Head of caudate nucleus (tissue), 42 donors: ENCODE results near the gene C10orf90.

Source experiments
- DNase-seq, 42 donors: peaks; one replicate each; pipeline versions ENCODE4 v3.0.0 to v3.0.0-alpha.2; 2020 to 2021; ENCODE audit warnings: mixed read lengths in 7 of 42
- intact Hi-C: fragments of 100-400 bp; cut with DNase I; formaldehyde crosslinking; loops from one replicate; pipeline ENCODE4 v1.15.0; 2022

The C10orf90 gene

DNA sequence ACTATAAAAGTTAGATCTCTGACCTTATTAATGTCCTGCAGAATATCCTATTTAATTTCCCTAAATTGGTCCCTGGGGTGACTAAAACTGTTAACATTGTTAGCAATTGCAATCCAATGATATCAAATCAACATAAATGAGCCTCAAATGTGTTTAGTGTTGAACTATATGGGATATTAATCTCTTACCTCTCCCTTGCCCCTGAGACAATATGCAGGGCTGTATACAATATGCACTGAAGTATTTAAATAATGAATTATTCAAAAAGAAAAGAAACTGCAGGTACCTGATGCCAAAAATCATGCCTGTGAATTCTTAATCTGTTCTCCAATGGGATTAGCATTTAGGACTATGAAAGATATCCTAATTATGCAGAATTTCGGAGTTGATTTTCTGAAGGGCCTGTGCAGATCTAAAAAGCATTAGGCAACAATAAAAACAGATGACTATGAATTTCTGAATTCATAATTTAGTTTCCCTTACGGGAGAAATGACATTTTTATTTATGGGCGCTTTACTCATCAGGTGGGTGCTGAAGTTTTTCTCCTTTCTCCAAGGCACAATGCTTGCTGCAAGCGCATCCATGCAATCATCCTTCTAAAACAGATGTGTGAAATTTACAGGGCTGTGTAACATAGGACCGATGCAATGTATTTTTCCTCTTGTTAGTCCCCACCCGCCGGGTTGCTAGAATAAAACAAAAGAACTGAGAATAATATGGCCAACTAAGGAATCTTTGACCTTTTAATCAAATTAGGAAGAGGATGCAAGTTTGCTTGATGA is 5.4 kb upstream of the C10orf90 start:
- no peak for DNase-seq
- intact Hi-C loops, result no loop called here

DNA sequence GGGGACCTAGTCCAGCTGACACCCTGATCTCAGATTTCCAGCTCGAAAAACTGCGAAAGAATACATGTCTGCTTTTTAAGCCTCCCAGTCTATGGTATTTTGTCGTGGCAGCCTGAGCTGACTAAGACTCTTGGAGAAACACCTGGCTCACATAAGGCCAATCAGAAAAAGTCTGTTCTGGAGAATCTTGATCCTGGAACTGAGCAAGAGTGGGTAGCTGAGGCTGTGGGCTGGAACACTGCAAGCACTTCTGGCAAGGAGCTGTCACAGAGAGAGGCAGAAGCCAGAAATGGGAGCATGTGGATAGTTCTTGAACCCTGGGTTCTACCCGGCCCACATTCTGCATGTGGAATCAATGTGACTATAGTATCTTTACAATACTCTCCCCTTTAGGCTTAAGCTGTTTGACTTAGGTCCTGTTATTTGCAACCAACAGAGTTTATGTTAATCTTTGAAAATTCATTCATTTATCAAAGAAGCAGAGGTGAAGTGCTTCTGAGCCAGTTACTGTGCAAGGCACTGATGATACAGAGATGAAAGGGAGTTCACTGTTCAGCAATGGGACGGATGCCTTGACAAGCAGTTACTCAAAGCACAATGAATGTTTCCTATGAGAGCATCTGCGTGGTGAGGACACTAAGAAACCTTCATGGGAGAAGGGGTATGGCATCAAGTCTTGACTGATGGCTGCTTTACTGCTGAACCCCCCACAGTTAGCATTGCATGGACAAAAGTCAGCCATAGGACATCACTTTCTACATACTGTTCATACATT is 4.4 kb upstream of the C10orf90 start:
- intact Hi-C loops, result no loop called here
- DNase-seq, result peak in 25 of 42 donors; percentile 29 to 85 (median 61)

DNA sequence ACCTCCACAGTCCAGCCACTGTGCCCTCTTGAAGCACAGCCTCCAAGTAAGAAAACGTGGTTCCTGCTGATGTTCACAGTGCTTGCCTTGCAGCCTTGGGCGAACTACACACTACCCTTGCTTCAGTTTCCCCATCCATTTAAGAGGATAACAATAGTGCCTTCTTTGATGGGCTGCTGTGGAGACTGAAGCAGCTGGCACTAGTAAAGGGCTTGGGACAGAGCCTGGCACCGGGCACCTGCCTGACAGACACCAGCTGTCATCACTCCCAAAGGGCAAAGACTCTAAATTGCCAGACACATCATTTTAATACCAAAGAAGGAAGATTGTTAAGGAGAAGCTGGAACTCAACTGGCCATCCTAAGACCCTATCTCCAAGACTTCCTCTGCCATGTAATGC is 3.1 kb upstream of the C10orf90 start:
- intact Hi-C loops, result no loop called here
- DNase-seq, result peak in 30 of 42 donors; percentile 26 to 79 (median 59)

DNA sequence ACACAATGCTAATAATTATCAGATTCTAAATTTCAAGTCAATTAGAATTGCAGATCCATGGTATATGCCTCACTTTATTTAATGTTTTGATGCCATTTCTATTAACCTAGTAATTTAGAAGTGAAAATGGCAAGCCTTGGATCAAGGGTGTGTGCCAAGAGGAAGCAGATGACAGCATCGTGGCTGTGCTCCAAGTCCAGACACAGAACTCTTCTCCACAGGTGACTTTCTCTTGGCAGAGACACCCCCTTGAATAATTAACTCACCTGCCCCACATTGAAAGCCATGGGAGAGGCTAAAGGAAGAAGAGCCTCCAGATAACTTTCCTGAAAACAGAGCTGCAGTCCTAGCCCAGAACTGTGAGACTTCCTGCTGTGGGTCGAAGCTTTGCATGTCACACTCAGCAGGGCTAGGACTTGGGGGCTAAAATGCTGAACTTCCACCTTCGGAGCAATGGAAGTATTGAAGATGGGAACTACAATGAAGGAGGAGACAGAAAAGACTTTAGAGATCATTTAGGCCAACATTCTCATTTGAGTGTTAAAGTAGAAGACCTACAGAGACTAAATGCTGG is 996 bp upstream of the C10orf90 start:
- DNase-seq, result no peak
- intact Hi-C loops, result no loop called here

DNA sequence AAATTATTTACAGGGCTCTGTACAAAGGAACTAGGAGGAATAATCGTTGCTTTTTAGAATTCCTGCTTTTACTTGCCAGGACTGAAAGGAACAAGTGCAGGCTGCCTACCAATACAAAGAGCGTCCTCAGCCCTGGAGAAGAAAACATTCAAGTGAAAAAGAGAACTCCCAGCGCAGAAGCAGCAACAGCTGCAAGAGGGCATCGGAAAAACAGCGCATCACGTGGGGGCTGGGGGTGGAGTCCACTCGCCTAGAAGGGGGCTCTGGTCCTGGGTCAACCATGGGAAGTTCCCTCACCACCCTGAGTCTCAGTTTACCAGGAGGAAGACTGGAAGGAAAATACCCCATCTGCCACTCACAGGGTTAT is 385 bp upstream of the C10orf90 start:
- intact Hi-C loops, result no loop called here
- DNase-seq, result peak; percentile 73 to 97 (median 90)

DNA sequence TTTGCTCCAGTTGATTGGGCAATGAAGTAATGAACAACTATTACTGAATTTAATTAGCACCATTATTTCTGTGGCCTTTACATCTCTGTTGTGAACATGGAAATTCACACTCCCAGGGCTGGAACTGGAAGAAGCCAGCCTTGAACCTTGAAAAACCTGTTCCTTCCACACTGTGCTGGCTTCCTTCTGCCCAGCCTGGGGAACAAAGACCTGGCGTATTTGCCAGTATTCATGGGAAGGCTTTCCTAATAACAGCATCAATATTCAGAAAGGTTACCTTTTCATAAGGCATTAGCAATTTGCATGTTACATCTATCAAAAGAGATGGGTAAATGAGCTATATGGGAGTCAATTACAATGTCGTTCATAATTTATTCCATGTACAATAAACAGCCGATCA is 1.3 kb downstream of the C10orf90 start:
- DNase-seq, result peak in 1 of 42 donors; percentile 22
- intact Hi-C loops, result loop anchor here (10.0 kb wide), 1 partner anchor 104 kb away; no protein-coding TSS in a partner anchor

DNA sequence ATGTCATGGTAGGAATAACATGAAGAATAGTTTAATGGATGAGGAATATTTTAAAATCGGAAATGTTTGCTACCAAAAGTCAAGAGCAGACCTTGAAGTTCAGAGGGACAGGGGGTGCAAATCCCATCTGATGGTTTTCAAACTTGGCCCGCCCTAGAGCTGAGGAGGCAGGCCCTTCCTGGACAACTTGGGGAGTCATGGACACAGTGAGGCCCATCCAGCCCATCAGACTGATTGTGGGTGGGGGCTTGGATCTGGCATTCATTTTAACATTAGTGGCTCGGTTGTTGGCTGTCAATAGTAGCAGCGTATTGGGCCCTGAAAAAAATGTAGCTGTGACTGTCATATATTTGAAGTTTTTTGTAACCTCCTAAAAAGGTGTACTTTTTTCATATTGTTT is 2.0 kb downstream of the C10orf90 start:
- intact Hi-C loops, result loop anchor here (10.0 kb wide), 1 partner anchor 104 kb away; no protein-coding TSS in a partner anchor
- DNase-seq, result peak in 19 of 42 donors; percentile 27 to 78 (median 48)

DNA sequence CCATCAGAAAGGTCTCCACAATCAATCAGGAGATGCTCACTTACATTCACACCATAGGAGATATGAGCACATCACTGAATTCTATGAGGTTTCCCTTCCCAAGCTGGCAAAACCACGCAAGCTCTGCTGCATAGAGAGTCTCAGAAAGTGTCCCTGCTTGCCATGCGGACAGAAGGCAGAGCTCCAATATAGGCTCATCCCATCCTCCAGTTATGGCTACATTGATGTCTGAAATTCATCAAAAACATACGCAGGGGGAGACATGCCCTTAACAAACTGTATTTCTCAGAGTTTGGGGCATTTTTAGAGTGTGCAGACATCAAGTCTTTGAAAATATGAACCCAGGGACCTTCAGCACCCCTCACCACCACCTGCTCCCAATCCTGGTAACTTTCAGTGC is 2.9 kb downstream of the C10orf90 start:
- peak in 3 of 42 donors; percentile 48 to 67 (median 50) for DNase-seq
- intact Hi-C loops, result loop anchor here (10.0 kb wide), 1 partner anchor 103 kb away; no protein-coding TSS in a partner anchor

DNA sequence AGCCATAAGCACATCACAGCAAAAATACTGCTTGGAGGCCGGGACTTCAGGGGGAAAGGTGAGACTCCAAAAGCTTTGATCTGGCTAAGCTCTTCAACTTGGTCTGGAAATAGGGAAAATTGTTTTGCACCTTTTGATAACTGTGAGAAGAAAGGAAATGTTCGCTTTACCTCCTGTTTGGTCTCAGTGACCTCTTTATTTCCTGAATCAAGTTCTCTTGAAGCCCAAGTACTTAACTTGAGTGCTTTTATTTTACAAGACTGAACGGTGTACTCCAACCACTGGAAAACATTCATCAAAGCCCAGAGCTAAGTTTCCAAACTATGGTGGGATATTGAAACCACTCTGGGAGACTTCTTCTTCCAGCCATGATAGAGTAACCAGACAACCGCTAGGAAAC is 5.3 kb downstream of the C10orf90 start:
- DNase-seq, result no peak
- intact Hi-C loops, result loop anchor here (10.0 kb wide), 1 partner anchor 100 kb away; no protein-coding TSS in a partner anchor

DNA sequence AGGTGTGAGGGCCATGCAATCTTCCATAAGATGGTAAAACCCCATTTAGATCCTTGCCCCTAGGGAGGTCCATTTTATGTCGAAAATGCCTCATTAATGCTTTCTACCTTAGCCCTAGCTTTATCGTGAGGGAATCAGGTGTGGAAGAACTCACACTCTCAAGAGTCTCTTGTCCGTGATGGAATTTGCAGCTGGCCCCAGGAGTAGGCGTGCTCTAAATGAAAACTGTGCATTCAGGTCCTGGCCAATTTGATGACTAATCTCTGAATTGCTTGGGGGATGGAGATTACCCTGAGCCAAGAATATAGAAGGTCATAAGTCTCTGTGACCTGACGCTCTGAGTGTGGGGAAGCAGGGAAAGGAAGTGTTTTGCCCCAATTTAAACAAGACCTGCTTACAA is 6.6 kb downstream of the C10orf90 start:
- peak in 1 of 42 donors; percentile 14 for DNase-seq
- intact Hi-C loops, result loop anchor here (10.0 kb wide), 1 partner anchor 99 kb away; no protein-coding TSS in a partner anchor

DNA sequence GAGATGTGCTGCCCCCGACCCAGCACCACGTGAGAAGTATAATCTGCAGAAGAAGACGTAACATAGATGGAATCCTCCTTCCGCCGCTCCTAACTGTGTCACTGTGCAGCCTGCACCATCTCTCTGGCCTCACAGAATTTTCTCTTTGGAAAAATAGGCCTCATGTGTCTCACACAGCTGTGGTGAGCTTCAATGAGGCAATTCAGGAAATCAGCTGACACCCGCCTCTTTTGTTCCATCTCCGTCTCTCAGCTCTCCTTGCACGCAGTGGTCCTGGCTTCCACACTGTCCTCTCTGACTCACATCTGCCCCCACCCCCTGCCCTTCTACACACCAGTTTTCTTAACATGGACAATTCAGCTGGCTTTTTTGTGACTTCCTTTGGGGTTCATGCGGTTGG is 7.2 kb downstream of the C10orf90 start:
- DNase-seq, result peak; percentile 66 to 97 (median 91)
- intact Hi-C loops, result loop anchor here (10.0 kb wide), 1 partner anchor 99 kb away; no protein-coding TSS in a partner anchor

DNA sequence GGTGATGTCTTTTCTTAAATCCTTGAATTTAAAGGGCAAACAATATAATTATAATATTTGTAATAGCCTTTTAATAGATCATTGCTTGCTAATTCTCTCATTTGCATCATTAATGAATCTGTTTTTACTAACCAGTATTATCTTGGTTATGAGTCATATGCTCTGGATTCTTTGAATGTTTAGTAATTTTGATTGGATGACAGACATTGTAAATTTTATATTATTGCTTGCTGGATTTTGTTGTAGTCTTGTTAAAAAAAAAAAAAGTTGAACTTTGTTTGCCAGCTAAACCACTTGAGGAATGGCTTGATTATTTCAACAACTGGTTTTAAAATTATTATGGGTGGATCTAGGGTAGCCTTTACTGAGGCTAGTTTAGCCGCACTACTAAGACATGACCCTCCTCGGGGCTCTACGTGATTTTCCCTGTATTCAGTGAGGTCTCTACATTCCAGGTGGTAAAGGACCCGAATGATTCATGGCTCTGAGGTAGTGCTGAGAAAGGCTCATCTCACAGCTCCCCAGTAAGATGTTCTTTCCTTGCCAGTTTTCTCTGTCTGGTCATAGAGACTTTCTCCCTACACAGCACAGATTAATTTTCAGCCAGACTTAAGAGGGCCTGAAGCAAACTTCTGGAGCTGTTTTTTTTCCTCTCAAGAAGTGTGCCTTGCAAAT is 8.5 kb downstream of the C10orf90 start:
- intact Hi-C loops, result loop anchor here (10.0 kb wide), 1 partner anchor 97 kb away; no protein-coding TSS in a partner anchor
- DNase-seq, result no peak

DNA sequence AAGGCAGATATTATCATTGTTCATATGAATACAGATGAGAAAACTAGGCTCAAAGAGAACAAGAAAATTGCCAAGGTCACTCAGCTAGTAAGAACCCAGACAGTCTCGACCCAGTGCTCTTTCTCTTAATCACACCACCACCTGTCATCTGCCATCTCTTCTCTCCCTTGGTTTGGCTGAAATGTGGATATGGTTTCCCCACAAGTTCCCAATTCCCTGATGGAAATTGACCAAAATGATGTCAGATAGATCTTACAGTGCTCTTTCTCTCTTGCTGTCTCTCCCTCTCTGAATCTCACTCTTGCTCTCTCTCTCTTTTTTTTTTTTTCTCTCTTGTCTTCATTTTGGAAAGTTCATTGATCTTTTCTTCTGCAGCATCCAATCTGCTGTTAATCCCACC is 9.1 kb downstream of the C10orf90 start:
- DNase-seq, result no peak
- intact Hi-C loops, result loop anchor here (10.0 kb wide), 1 partner anchor 97 kb away; no protein-coding TSS in a partner anchor

DNA sequence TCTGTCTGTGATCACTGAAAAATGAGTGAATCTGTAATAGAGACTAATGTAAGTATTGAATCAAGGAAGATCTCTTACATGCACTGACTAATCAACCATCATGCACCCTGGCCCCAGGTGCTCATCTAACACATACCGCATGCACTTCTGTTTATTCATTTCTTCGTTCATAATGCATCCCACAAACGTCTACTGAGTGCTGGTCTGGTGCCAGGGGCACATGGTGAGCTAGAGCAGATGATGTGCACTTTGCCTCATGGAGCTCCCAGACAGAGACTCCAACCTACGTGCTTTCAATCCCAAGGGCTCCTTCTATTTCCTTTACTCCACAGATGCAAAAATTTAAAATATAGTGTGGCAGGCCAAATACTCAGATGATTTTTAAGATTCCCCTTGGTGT is 10.7 kb downstream of the C10orf90 start:
- intact Hi-C loops, result loop anchor here (10.0 kb wide), 1 partner anchor 95 kb away; no protein-coding TSS in a partner anchor
- peak in 4 of 42 donors; percentile 23 to 49 (median 44) for DNase-seq

DNA sequence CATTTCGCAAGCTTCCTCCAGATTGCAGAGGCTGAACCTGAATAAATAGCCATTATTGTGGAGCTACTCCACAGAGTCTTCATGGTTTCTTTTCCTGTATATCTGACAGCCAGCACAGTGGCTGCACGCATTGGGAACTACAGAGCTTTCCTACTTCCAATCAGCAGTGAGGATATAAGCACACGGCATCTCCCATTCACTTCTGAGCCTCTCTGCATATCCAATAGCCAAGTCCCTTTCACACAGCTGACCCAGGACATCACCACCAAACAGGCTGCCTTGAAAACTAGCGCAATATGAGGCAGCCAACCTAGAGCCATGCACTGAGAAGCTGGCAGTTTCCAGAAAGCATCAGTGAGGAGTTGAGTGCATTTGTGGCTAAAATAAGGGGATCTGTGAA is 11.6 kb downstream of the C10orf90 start:
- intact Hi-C loops, result no loop called here
- DNase-seq, result peak in 3 of 42 donors; percentile 12 to 53 (median 47)

DNA sequence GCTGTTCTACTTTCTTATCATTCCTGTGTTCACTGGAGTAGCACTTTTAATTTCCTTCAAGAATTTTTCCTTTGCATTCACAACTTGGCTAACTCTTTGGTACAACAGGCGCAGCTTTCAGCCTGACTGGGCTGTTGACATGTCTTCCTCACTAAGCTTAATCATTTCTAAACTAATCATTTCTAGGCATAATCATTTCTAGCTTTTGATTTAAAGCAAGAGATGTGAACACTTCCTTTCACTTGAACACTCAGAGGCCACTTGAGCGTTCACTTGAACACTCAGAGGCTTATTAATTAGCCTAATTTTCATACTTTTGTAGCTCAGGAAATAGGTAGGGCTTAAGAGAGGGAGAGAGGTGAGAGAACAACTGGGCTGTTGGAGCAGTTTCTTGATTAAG is 15.9 kb downstream of the C10orf90 start:
- intact Hi-C loops, result no loop called here
- DNase-seq, result peak in 1 of 42 donors; percentile 6

DNA sequence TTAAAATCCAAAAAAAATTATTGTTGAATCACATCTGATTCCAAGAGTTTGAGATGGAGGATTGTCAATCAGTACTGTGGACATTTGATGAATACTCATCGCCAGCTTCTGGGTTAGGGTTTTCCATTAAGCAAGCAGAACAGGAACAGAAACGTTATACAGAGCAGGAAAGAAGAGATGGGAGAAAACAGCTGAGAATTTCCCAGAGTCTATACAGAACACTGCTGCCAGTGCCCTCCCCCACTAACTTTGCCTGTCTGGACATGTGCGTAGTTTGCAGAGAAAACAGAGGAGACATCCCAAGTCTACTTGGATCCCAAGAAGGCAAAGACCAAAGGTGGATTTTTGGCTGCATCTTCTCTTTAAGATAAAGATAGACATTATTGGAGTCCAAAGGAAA is 19.0 kb downstream of the C10orf90 start:
- peak in 1 of 42 donors; percentile 22 for DNase-seq
- intact Hi-C loops, result no loop called here

DNA sequence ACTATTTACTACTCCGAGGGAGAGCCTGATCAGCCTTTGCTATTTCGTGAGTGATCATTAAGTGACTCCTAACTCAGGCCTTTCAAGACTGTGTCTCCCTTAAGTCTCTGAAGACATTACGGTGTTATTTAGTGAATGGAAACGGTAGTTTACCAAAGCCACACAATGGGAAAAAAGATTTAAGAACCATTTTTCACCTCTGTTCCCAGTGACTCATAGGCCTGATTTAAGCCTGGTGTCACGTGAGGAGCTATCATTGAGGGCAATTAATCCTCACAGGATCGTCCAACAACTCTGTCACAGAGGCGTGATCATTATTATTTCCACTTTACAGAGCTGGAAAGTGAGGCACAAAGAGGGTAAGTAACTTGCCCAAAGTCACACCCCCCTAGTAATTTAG is 20.3 kb downstream of the C10orf90 start:
- intact Hi-C loops, result no loop called here
- DNase-seq, result no peak

DNA sequence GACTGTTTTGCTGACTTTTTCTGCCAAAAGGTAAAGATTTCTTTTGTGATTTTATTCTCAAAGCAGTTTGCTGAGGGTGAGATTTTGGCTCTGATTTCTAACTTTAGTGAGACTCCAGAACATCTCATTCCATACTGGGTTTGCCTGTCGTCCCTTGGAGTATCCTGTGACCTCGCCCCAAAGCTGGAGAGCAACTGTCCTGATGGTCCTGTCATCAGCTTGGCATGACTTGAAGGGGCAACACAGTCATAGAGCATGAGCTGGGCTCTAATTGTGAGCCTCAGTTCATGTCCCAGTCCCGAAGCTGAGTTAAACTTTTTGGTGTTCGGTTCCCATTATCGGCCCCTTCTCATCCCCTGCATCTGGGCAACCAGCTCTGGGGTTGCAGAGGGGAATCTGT is 23.4 kb downstream of the C10orf90 start:
- intact Hi-C loops, result no loop called here
- peak in 1 of 42 donors; percentile 21 for DNase-seq
